ENCODE results near the gene CEPT1.
"Not testable (repeated sequence)": the region's sequence is repeated elsewhere in the genome, so short reads cannot be mapped to it uniquely, and the experiment has no call there.

CEPT1 gene
- total RNA-seq: 45.9 to 55.9 (median 49.6) reads per million in 3 experiments

GRCh38 chr1:111139956-111140679 lies at the start of gene CEPT1, which contains the start of gene DRAM2:
TSS of gene CEPT1 (plus strand) at chr1:111140223. CDS start at chr1:111147715, 7,492 bp downstream.
TSS of gene DRAM2 (minus strand) at chr1:111140093. CDS start at chr1:111131554, 8,539 bp downstream.
- peak; percentile 89 for DNase-seq

DNA sequence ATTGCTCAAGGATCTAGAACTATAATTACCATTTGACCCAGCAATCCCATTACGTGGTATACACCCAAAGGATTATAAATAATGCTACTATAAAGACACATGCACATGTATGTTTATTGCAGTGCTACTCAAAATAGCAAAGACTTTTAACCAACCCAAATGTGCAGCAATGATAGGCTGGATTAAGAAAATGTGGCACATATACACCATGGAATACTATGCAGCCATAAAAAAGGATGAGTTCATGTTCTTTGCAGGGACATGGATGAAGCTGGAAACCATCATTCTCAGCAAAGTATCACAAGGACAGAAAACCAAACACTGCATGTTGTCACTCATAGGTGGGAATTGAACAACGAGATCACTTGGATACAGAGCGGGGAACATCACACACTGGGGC lies 44.6 kb upstream of the CEPT1 start:
- DNase-seq: not testable (repeated sequence)

- DNase-seq: no peak
These were observed 42.5 kb upstream of the CEPT1 start for GRCh38 chr1:111097356-111098099.

- DNase-seq: no peak
These were observed 40.7 kb upstream of the CEPT1 start for GRCh38 chr1:111099289-111099688.

GRCh38 chr1:111101854-111102642 lies 38.0 kb upstream of the CEPT1 start:
- no peak for DNase-seq

DNA sequence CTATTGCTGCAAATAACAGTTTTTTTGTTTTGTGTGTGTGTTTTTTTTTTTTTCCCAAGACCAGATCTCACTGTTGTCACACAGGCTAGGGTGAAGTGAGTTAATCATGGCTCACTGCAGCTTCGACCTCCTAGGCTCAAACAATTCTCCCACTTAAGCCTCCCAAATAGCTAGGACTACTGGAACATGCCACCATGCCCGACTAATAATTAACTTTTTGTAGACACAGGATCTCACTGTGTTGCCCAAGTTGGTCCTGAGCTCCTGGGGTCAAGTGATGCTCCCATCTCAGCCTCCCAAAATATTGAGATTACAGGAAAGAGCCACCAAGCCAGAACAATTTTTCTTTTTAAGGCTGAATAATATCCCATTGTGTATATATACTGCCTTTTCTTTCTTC lies 35.0 kb upstream of the CEPT1 start:
- no peak for DNase-seq

DNA sequence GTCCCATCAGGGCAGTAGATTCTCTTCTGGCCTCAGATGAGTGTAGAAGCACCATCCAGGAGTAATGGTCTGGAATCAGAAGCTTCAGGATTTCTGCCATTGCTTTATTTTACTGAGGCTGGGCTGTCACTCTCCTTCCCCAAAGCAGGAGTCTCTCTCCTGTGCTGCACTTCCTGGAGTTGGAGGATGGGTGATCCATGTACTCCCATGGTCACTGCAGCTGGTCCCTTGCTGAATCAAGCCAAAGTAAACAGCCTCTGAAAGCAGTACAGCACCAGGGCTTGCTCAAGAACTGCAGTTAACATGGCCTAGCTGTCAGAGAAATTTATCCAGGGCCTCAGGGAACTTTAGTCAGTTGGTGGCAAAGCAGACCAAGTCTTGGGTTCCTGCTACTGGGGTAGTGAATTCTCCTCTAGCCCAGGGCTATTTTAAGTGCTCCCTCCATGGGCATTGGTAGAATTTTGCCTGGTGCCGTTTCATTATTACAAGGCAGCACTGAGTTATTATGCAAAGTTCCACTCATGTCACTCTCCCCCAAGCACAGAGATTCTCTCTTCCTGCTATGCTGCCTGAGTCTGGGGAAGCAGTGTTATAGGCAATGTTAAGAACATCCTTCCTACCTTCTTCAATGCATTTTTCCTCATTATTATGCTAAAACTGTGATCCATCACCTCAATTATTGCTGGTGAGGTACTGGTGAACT lies 29.7 kb upstream of the CEPT1 start:
- DNase-seq: no peak

- no peak for DNase-seq
These were observed 23.5 kb upstream of the CEPT1 start for GRCh38 chr1:111116496-111116895.

DNA sequence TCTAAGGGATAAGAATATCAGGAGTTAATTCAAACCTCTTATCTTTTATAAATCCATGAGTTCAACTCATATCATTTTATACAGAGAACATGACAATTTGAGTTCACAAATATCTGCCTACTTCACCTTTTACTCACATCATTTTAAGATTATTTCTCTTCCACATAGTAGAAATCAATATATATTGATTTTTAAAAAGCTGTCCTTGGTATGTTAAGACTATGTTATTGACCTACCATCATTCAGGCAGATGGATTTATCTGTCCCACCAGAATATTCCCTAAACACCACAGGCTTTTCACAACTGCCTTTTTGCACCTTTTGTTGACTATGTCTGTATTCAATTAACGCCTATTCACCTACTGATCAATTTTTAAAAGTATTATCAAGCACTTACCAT lies 13.7 kb upstream of the CEPT1 start:
- no peak for DNase-seq

- DNase-seq: no peak
These were observed 11.9 kb upstream of the CEPT1 start for GRCh38 chr1:111127923-111128643.

DNA sequence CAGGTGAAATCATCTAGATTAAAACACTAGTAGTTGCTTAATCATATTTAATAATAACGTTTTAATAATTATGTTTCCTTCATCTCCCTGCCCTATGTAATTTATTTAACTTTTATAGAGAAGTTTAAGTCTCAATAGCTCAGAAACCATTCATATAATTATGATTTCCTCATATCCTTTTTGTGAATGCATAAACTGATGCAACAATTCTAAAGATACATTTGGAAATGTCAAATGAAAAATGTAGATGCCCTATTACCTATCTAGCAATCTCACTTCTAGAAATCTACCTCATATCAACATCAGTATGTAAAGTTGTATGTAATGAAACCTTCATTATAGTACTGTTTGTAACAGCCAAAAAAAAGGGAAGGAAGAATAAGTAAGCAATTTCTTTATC lies 10.6 kb upstream of the CEPT1 start:
- DNase-seq: no peak

GRCh38 chr1:111131693-111132092 lies 8.3 kb upstream of the CEPT1 start:
- no peak for DNase-seq

GRCh38 chr1:111133866-111134265 lies 6.2 kb upstream of the CEPT1 start:
- no peak for DNase-seq

DNA sequence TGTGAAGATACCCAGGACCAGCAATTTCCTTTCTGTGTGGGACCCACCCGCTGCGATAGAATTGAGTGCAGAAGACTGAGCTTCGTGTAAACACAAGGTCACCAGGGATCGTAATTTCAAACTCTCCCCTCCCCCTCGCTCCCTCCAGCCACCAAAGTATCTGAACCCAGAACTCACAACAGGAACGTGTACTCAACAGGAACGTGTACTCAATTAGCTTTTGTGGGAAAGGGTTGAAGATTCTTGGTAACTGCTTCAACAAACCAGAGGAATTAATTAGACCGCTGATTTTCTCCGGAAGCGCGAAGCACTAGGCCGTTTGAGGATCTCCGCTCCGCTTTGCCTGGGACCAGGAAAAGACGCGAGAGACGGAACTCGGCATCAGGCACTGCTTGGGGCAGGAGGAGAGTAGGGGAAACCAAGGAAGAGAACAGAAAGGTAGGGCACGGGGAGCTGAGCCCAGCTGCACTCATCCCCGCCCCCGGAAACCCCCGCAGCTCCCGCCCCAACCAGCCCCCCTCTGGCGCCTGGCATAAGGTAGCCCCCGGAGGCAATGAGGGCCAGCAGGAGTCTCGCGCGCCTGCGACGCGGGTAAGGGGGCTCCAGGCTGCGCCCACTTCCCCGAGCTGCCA lies 583 bp upstream of the CEPT1 start:
- no peak for DNase-seq

GRCh38 chr1:111140680-111140967 lies 601 bp downstream of the CEPT1 start:
- no peak for DNase-seq

DNA sequence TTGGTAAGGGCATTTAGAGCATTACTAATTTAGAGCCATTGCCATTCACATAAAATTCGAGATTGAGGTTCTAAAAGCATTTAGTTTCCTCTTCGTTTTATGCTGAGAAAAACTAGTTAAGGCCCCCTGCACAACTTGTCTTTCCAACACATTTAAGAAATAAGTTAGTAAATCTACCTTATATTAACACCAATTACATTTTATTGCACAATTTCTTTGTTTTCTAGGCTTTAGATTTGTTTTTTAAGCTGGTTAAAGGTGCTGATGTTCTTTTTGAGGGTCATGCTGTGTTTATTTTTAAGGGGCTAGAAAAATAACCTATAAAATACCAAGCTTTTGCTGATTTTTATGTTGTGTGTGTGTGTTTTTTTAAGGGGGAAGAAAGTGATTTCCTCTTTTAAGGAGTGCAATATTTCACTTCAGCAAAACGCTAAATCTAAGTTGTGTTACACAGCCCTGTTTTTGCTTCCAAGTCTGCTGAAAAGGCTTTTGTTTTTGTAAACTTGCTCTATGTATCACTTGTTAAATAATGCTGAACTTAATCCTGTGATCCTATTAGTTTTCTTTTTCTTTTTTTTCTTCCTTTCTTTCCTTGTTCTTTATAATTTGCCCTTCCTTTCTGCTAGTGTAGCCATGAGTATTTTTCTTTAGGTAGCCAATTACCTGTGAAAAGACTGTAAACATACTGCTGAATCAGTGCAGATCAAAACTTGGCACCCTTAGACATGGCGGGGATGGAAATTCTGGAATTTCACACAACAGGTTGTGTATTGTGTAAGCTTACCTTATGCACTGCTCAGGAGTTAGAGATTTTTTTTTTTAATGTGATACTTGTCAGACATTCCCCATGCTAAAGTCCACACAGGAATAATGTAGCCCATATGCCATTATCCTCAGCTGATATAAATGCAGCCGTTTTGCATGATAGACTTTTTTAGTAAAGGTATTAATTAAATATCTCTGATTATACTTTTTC lies 1.5 kb downstream of the CEPT1 start:
- no peak for DNase-seq

- DNase-seq: no peak
These were observed 2.4 kb downstream of the CEPT1 start for GRCh38 chr1:111142356-111142975.

GRCh38 chr1:111145542-111145941 lies 5.5 kb downstream of the CEPT1 start:
- DNase-seq: no peak

DNA sequence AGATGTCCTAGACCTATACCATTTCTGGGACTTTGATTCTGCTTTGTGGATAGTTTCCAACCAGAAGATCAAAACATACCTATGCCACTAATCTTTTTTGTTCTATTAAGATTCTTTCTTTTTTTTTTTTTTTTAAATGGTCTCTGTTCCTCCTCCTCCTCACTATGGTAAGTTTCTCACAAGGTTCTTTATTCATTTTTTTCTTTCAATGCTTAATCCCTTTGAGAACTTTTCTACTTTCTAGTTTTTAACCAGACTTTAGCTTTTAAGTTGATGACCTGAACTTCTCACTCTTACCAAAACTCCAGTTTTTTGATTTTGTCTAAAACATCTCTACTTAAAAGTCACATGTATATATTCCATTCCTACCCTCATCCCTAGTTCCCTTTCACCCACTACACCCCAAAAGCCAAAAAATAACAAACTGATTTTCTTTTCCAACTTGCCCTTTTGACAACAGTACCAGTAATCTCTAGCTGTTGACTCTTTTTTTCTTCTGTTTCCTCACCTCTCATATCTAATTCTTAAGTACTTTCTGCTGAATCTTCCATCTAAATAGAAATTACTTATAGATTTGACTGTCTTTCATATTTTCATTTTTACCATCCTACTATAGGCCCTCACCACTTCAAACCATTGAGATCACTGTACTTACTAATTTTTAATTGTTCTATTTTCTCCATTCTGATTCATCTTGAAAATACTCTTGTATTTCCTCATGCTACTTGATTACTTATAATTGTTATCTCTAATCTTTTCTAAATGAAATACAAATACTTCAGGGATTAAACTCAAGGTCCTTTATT lies 6.1 kb downstream of the CEPT1 start:
- no peak for DNase-seq

All from central memory CD4-positive, alpha-beta T cell (primary cell).